H1 (cell line): ENCODE measurements around the gene LRRC23. TPM values are rescaled to one million over a fixed set of nuclear protein-coding genes. Genes with fewer than 3 reads are reported as not detected.
A peak's percentile ranks its signal among the peaks of the same experiment; 100 is the strongest.

ENCODE experiments used
- CTCF ChIA-PET: fragments of 300-600 bp; sonication (Branson Sonifier 250); formaldehyde crosslinking; loops from one replicate; lab custom pipeline; 2021; ENCODE audit not compliant: partially characterized antibody; lab: Charles Lee
- POLR2A ChIA-PET: fragments of 300-600 bp; sonication (Branson Sonifier 250); formaldehyde crosslinking; loops from one replicate; lab custom pipeline; 2021; ENCODE audit warnings: inconsistent platforms; ENCODE audit not compliant: partially characterized antibody; lab: Charles Lee
- DNase-seq, 2 experiments: peaks; one replicate each; pipeline versions ENCODE4 v3.0.0 to v3.0.0-alpha.2; 2010 to 2022; ENCODE audit warnings: low spot score in 2 of 2, low read depth in 1 of 2, mixed read lengths in 1 of 2
- FAIRE-seq: peaks from 2 replicates; lab custom pipeline; 2011; peaks lifted over from hg19 to GRCh38; lab: Jason Lieb, UNC
- H2AFZ ChIP-seq: 2 replicates; pipeline ENCODE4 v1.8.1; 2012; ENCODE audit warnings: low read length, inconsistent platforms
- H2AK5ac ChIP-seq: 2 replicates; pipeline ENCODE4 v1.6.1; 2013; ENCODE audit warnings: low read depth, low read length
- H2BK120ac ChIP-seq: replicated peaks from 2 replicates; pipeline ENCODE3; 2013; ENCODE audit warnings: low read depth, low read length, inconsistent platforms
- H2BK12ac ChIP-seq: 2 replicates; pipeline ENCODE4 v1.6.1; 2013; ENCODE audit warnings: low read depth, low read length
- H2BK15ac ChIP-seq: 2 replicates; pipeline ENCODE4 v1.6.1; 2013; ENCODE audit warnings: low read length
- H2BK20ac ChIP-seq: 2 replicates; pipeline ENCODE4 v1.6.1; 2013; ENCODE audit warnings: low read length
- H2BK5ac ChIP-seq: 2 replicates; pipeline ENCODE4 v1.6.1; 2013; ENCODE audit warnings: low read depth, low read length
- H3K14ac ChIP-seq: 2 replicates; pipeline ENCODE4 v1.6.1; 2013; ENCODE audit warnings: inconsistent platforms; ENCODE audit not compliant: insufficient read length
- H3K18ac ChIP-seq: 2 replicates; pipeline ENCODE4 v1.6.1; 2013; ENCODE audit warnings: low read length; ENCODE audit errors: extremely low read depth
- H3K23ac ChIP-seq: 2 replicates; pipeline ENCODE4 v1.6.1; 2013; ENCODE audit warnings: inconsistent platforms; ENCODE audit not compliant: insufficient read length
- H3K23me2 ChIP-seq: 2 replicates; pipeline ENCODE4 v1.6.1; 2013; ENCODE audit warnings: low read depth, low read length
- H3K27ac ChIP-seq: 2 replicates; pipeline ENCODE4 v1.6.1; 2011; ENCODE audit warnings: low read depth, low read length, inconsistent platforms
- H3K27me3 ChIP-seq, 4 experiments: replicated peaks in 1 of 4; 1 replicate in 1 of 4; 2 replicates in 3 of 4; pipeline versions ENCODE4 v1.6.1 to v1.8.1; 2011 to 2013; ENCODE audit warnings: low read length in 3 of 4, mild to moderate bottlenecking in 3 of 4, inconsistent platforms in 2 of 4, mixed read lengths in 2 of 4, moderate library complexity in 1 of 4; ENCODE audit not compliant: control insufficient read depth in 3 of 4, insufficient read depth in 3 of 4; ENCODE audit errors: extremely low read depth in 1 of 4
- H3K36me3 ChIP-seq, 4 experiments: 2 replicates each; pipeline versions ENCODE4 v1.6.1 to v1.8.1; 2011 to 2013; ENCODE audit warnings: mild to moderate bottlenecking in 4 of 4, low read length in 3 of 4, moderate library complexity in 2 of 4, control low read depth in 1 of 4, inconsistent platforms in 1 of 4; ENCODE audit not compliant: insufficient read depth in 4 of 4, control insufficient read depth in 2 of 4
- H3K4ac ChIP-seq: replicated peaks from 2 replicates; pipeline ENCODE3; 2013; ENCODE audit warnings: low read length, low read depth, mixed read lengths, inconsistent platforms; ENCODE audit not compliant: insufficient read length
- H3K4me1 ChIP-seq, 4 experiments: replicated peaks in 1 of 4; 1 replicate in 1 of 4; 2 replicates in 3 of 4; pipeline versions ENCODE4 v1.6.1 to v1.8.1; 2011 to 2013; ENCODE audit warnings: low read length in 3 of 4, inconsistent platforms in 2 of 4, mixed read lengths in 1 of 4; ENCODE audit not compliant: insufficient read depth in 4 of 4, control insufficient read depth in 3 of 4
- H3K4me2 ChIP-seq, 2 experiments: 2 replicates each; pipeline versions ENCODE4 v1.6.1 to v1.8.1; 2011 to 2013; ENCODE audit warnings: low read depth in 2 of 2, low read length in 2 of 2, control low read depth in 1 of 2, inconsistent platforms in 1 of 2, mild to moderate bottlenecking in 1 of 2; ENCODE audit not compliant: insufficient read depth in 1 of 2
- H3K4me3 ChIP-seq, 4 experiments: fragments of 200-600, 300-600 bp in 1 of 4; sonication (generic), shearing (Covaris generic), sonication (Bioruptor Twin) in 1 of 4; 2 replicates each; pipeline versions ENCODE4 v1.5.1 to v1.8.1; 2011 to 2016; ENCODE audit warnings: low read length in 4 of 4, low read depth in 3 of 4, control low read depth in 2 of 4, inconsistent platforms in 2 of 4, mild to moderate bottlenecking in 2 of 4, mixed read lengths in 1 of 4, moderate library complexity in 1 of 4; ENCODE audit not compliant: insufficient read depth in 2 of 4; ENCODE audit errors: extremely low read depth in 1 of 4
- H3K56ac ChIP-seq: replicated peaks from 2 replicates; pipeline ENCODE3; 2013; ENCODE audit warnings: low read depth, mild to moderate bottlenecking, mixed read lengths, low read length, inconsistent platforms; ENCODE audit not compliant: insufficient read length
- H3K79me1 ChIP-seq: 2 replicates; pipeline ENCODE4 v1.6.1; 2013; ENCODE audit warnings: low read depth, low read length, control low read depth
- H3K79me2 ChIP-seq, 2 experiments: 2 replicates each; pipeline versions ENCODE4 v1.6.1 to v1.8.1; 2012 to 2013; ENCODE audit warnings: low read length in 2 of 2, mild to moderate bottlenecking in 2 of 2, inconsistent platforms in 1 of 2; ENCODE audit not compliant: insufficient read depth in 2 of 2, control insufficient read depth in 1 of 2
- H3K9ac ChIP-seq, 4 experiments: replicated peaks in 1 of 4; 1 replicate in 1 of 4; 2 replicates in 3 of 4; pipeline versions ENCODE4 v1.6.1 to v1.8.1; 2011 to 2013; ENCODE audit warnings: low read depth in 3 of 4, low read length in 3 of 4, control low read depth in 2 of 4, mild to moderate bottlenecking in 2 of 4, moderate library complexity in 2 of 4, inconsistent platforms in 1 of 4; ENCODE audit errors: extremely low read depth in 1 of 4
- H3K9me3 ChIP-seq, 2 experiments: 2 replicates each; pipeline versions ENCODE4 v1.6.1 to v1.8.1; 2012 to 2013; ENCODE audit warnings: mild to moderate bottlenecking in 2 of 2, moderate library complexity in 2 of 2, control low read depth in 1 of 2, inconsistent platforms in 1 of 2, low read depth in 1 of 2, low read length in 1 of 2, mixed read lengths in 1 of 2; ENCODE audit not compliant: insufficient read depth in 2 of 2
- H4K20me1 ChIP-seq, 2 experiments: replicated peaks in 1 of 2; 2 replicates each; pipeline versions ENCODE3 to v1.8.1; 2011 to 2013; ENCODE audit warnings: inconsistent platforms in 2 of 2, low read length in 2 of 2, mild to moderate bottlenecking in 1 of 2; ENCODE audit not compliant: insufficient read depth in 2 of 2, control insufficient read depth in 1 of 2
- H4K5ac ChIP-seq: 2 replicates; pipeline ENCODE4 v1.6.1; 2013; ENCODE audit warnings: low read length, low read depth, mixed read lengths, inconsistent platforms; ENCODE audit not compliant: insufficient read length
- H4K8ac ChIP-seq: 2 replicates; pipeline ENCODE4 v1.8.0; 2013; ENCODE audit warnings: mild to moderate bottlenecking, moderate library complexity, low read length, inconsistent platforms; ENCODE audit not compliant: insufficient read depth; ENCODE audit errors: extremely low read depth
- H4K91ac ChIP-seq: replicated peaks from 2 replicates; pipeline ENCODE3; 2013; ENCODE audit warnings: low read length, mixed read lengths, inconsistent platforms; ENCODE audit not compliant: insufficient read length
- ASH2L ChIP-seq: fragments of 200-600, 300-600 bp; sonication (generic); IDR thresholded peaks from one replicate; pipeline ENCODE4 v1.7.1; 2017; ENCODE audit warnings: low read length
- CEBPB ChIP-seq: IDR thresholded peaks from 2 replicates; pipeline ENCODE4 v1.6.1; 2012; ENCODE audit warnings: low read depth, low read length
- CHD1 ChIP-seq: IDR thresholded peaks from 2 replicates; pipeline ENCODE4 v1.6.1; 2012; ENCODE audit warnings: low read depth, low read length, improper control_type of control experiment
- EP300 ChIP-seq, 2 experiments: IDR thresholded peaks; 1 replicate in 1 of 2; 2 replicates in 1 of 2; pipeline ENCODE4 v1.6.1; 2011 to 2012; ENCODE audit warnings: low read depth in 2 of 2, low read length in 2 of 2, mild to moderate bottlenecking in 2 of 2, borderline replicate concordance in 1 of 2, inconsistent platforms in 1 of 2, moderate library complexity in 1 of 2
- POU5F1 ChIP-seq: IDR thresholded peaks from 2 replicates; pipeline ENCODE4 v1.6.1; 2011; ENCODE audit warnings: low read depth, mild to moderate bottlenecking, low read length, moderate library complexity
- RAD21 ChIP-seq, 2 experiments: IDR thresholded peaks in 1 of 2; conservative IDR thresholded peaks in 1 of 2; 2 replicates each; pipeline ENCODE4 v1.6.1; 2011; ENCODE audit warnings: low read depth in 2 of 2, low read length in 2 of 2, improper control_type of control experiment in 1 of 2, inconsistent platforms in 1 of 2, mild to moderate bottlenecking in 1 of 2, moderate library complexity in 1 of 2
- SIRT6 ChIP-seq: IDR thresholded peaks from one replicate; pipeline ENCODE4 v1.7.1; 2012; ENCODE audit warnings: low read length, inconsistent platforms
- TAF1 ChIP-seq: IDR thresholded peaks from 2 replicates; pipeline ENCODE4 v1.6.1; 2011; ENCODE audit warnings: mild to moderate bottlenecking, low read depth, low read length
- ZNF274 ChIP-seq: IDR thresholded peaks from 2 replicates; pipeline ENCODE4 v1.7.0; 2012; ENCODE audit warnings: low read length, borderline replicate concordance; ENCODE audit errors: extremely low read depth
- WGBS, 2 experiments: shearing (Covaris generic) in 1 of 2; methylation state at CpG; one replicate each; pipeline versions ENCODE4 v1.1.6 to v1.1.7; 2013 to 2015; ENCODE audit warnings: low lambda C conversion rate in 2 of 2, mixed read lengths in 2 of 2, inconsistent platforms in 1 of 2, low coverage in 1 of 2, missing lambda C conversion rate in 1 of 2; ENCODE audit not compliant: insufficient replicate concordance in 2 of 2, insufficient coverage in 1 of 2, insufficient read length in 1 of 2; ENCODE audit errors: extremely low coverage in 1 of 2, missing lambda C conversion rate in 1 of 2; 5-methylcytosine and 5-hydroxymethylcytosine counted together
- polyA plus RNA-seq, 7 experiments: library from polyadenylated mRNA; depleted of rRNA in 3 of 7; stranded (reverse) in 5 of 7; unstranded in 2 of 7; fragments of >200 nt in 5 of 7; fragments of 200-250 nt in 2 of 7; gene quantifications; 1 replicate in 5 of 7; 2 replicates in 1 of 7; 4 replicates in 1 of 7; pipeline versions ENCODE4 v1.2.1 to v1.2.3, GENCODE V29; 2011 to 2013; ENCODE audit warnings: missing spikeins in 2 of 7, mixed read lengths in 2 of 7
- total RNA-seq: library from RNA; stranded (reverse); fragmentation: NEBNext Ultra II Directional; extraction: Animal tissue kit (Norgen Biotek cat#: 25700); gene quantifications from 2 replicates; pipeline ENCODE4 v1.2.1, GENCODE V29; 2021
- TF ChIP-seq, protein P1 (sequence below): IDR thresholded peaks from 2 replicates; pipeline ENCODE4 v1.6.1; 2012; ENCODE audit warnings: inconsistent platforms

LRRC23 gene
- total and polyA plus RNA-seq, 2 of the 8 experiments (the other 6 are each of a cell fraction or from before 2014, with no cell fraction given), result 2.5 to 3.6 TPM

DNA sequence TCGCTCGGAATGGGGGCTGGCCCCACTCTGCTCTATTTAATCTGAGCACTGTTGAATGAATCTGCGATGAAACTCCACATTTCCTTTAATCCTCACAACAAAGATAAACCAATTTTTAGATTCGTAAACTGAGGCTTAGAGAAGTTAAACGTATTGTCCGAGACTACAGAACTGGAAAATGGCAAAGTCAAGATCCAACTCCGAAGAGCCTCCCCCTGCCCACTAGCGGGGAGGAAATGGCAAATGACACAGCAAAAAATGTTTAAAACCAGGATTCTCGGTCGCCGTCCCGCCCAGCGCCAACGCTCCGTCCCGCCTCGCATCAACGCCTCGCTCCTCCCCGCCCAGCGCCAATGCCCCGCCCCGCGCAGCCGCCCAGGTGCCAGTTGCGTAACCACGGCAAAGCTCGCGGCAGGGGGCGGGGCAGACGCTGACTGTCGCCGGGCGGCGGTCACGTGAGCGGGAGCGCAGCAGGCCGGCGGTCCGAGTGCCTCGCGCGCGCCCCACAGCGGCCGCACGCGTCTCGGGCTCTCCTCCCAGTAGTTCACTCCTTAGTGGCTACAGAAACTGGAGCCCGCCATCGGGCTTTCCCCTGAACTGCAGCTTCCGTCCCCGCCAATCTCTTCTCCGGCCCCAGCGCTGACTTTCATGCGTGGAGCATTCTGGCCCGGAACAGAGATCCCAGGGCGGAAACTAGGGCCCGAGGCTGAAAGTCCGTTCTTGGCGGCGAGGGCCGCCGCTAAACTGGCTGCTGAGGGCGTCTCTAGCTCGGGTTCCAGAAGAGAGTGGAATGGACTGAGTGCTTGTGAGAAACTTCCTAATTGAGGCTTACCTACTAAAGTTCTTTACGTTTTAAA, 13.6 kb upstream of the LRRC23 start:
- Histone ChIP-seq H2AFZ (peak overlapping the region; percentile 23; the same call in 1 of the 2 replicates), H3K27ac (peak overlapping the region; percentile 76)
- WGBS, 2 experiments, result 9% methylated on average over 53 of the region's 68 CpGs; no CpG with 5 or more reads in 1 of the 2 experiments
- TF ChIP-seq CHD1 (no peak), TAF1 (peak; percentile 99), CEBPB (peak; percentile 100), SIRT6 (no peak), POU5F1 (no peak), ZNF274 (no peak), ASH2L (no peak), RAD21 (IDR thresholded peaks at IDR 0.05 in 1 of 2, conservative IDR thresholded peaks at IDR 0.05 in 1 of 2; ENCODE audit: low read depth in 2 of 2, low read length in 2 of 2) (peak; percentile 42 to 61), EP300 (IDR thresholded peaks at IDR 0.05; ENCODE audit: borderline replicate concordance in 1 of 2, low read depth in 2 of 2, low read length in 2 of 2) (peak in 1 of 2 experiments; percentile 61; a peak in 1 of 3 replicates)
- TF ChIP-seq, protein P1, sequence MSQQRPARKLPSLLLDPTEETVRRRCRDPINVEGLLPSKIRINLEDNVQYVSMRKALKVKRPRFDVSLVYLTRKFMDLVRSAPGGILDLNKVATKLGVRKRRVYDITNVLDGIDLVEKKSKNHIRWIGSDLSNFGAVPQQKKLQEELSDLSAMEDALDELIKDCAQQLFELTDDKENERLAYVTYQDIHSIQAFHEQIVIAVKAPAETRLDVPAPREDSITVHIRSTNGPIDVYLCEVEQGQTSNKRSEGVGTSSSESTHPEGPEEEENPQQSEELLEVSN, result peak; percentile 50; the same call in 1 of the 2 replicates

More for the DNA sequence above, 13.6 kb upstream of the LRRC23 start:
- H3K79me2 ChIP-seq, result no peaks in the 10 kb centered on the region
- H3K4me3 ChIP-seq, result peak overlapping the region; percentile 31 to 63 (median 56)
- no peak overlapping the region for H2BK20ac ChIP-seq
- H3K4me2 ChIP-seq, result peak overlapping the region; percentile 47 to 69
- peak overlapping the region; percentile 2 for H4K91ac ChIP-seq
- H2BK12ac ChIP-seq, result peak overlapping the region; percentile 10; the same call in 1 of the 2 replicates
- ChIA-PET POLR2A (interaction anchor here (0.9 to 7.8 kb wide), 24 partner anchors 9 to 71 kb away, joined by 3 to 86 read pairs (median 6); partner anchors contain the start of genes C12orf57, ENO2, LRRC23 and RNU7-1), CTCF (interaction anchor here (0.7 to 5.0 kb wide), 27 partner anchors 9 to 138 kb away, joined by 3 to 84 read pairs (median 5); partner anchors contain the start of genes C12orf57, CDCA3, ENO2 and MLF2)
- no peaks in the 10 kb centered on the region for H3K79me1 ChIP-seq
- peak overlapping the region; percentile 53 for H2BK5ac ChIP-seq
- H3K27me3 ChIP-seq, result no peaks in the 10 kb centered on the region
- no peak overlapping the region for H2AK5ac ChIP-seq
- peak overlapping the region; percentile 60 for H4K5ac ChIP-seq
- no peaks in the 10 kb centered on the region for H4K20me1 ChIP-seq
- H2BK15ac ChIP-seq, result no peak overlapping the region
- H3K9me3 ChIP-seq, result no peaks in the 10 kb centered on the region
- DNase-seq (peak; percentile 92 to 99), FAIRE-seq (peak; percentile 45)
- no peaks in the 10 kb centered on the region for H3K23me2 ChIP-seq
- H3K36me3 ChIP-seq, result no peaks in the 10 kb centered on the region
- no peak overlapping the region for H3K56ac ChIP-seq
- H2BK120ac ChIP-seq, result no peak overlapping the region
- no peak overlapping the region for H3K4ac ChIP-seq
- no peak overlapping the region for H3K23ac ChIP-seq
- H3K9ac ChIP-seq, result peak overlapping the region; percentile 10 to 72 (median 66); a peak in 5 of 7 replicates
- H3K14ac ChIP-seq, result no peak overlapping the region
- peaks cover 0 to 9% (median 2%) of the 10 kb centered on the region in 4 experiments; a peak in 4 of 7 replicates for H3K4me1 ChIP-seq
- H3K18ac ChIP-seq, result peak overlapping the region; percentile 71; the same call in 1 of the 2 replicates
- H4K8ac ChIP-seq, result peak overlapping the region; percentile 91; the same call in 1 of the 2 replicates
